ENCODE data around the gene GTF3C6. TPM values are rescaled to one million over a fixed set of nuclear protein-coding genes. Genes with fewer than 3 reads are reported as not detected.

GTF3C6 gene
- polyA plus RNA-seq, 12 donors = 53.3 to 105 (median 84.9) TPM; not detected in 1

Other genes starting within 250 kb of the GTF3C6 start
- gene CDK19, start 143.2 kb upstream of the GTF3C6 start, polyA plus RNA-seq (ENCODE audit: insufficient read length in 12 of 12) = 10 to 100 TPM in 11 of 12 donors, not detected in 1; 11.2 to 28.4 (median 18.0) TPM
- gene AMD1, start 83.9 kb upstream of the GTF3C6 start, polyA plus RNA-seq (ENCODE audit: insufficient read length in 12 of 12) = 10 to 100 TPM in 11 of 12 donors, not detected in 1; 35.2 to 93.1 (median 53.5) TPM
- 10 to 100 TPM in 11 of 12 donors, not detected in 1; 14.8 to 38.4 (median 30.5) TPM for gene RPF2, start 23.3 kb downstream of the GTF3C6 start, polyA plus RNA-seq (ENCODE audit: insufficient read length in 12 of 12)
- 10 to 100 TPM in 2 of 12 donors, 1 to 10 TPM in 9, not detected in 1; 1.9 to 10.8 (median 6.2) TPM for gene SLC16A10, start 128.8 kb downstream of the GTF3C6 start, polyA plus RNA-seq (ENCODE audit: insufficient read length in 12 of 12)

Measured in muscle of arm (tissue), 12 donors.